GM18498 (cell line): ENCODE results near the gene SDK1.

ENCODE experiments used
- ATAC-seq: cut with Tn5 transposase; IDR thresholded peaks from one replicate; pipeline ENCODE4 v1.9.1; 2021; ENCODE audit warnings: mild to moderate bottlenecking, moderate library complexity; ENCODE audit not compliant: unreplicated experiment

The SDK1 gene

DNA sequence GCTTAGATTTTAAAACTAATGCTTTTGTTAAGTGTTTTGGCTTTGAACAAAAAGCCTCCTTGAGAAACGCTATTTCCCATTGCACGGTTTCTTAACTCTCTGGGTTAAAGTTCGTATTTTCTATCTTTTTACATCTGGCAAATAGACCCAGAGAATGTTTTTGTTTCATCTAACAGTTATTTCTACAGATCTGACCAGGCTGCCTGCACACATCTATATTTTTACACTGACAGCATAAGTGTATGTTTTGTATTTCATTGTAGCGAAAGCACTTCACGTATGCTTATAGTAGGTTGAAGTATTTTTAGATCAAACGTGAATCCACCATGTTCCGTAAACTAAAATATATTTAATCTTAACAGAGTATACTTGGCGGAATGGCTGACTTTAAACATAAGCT lies 477.3 kb downstream of the SDK1 start:
- ATAC-seq = no peak

DNA sequence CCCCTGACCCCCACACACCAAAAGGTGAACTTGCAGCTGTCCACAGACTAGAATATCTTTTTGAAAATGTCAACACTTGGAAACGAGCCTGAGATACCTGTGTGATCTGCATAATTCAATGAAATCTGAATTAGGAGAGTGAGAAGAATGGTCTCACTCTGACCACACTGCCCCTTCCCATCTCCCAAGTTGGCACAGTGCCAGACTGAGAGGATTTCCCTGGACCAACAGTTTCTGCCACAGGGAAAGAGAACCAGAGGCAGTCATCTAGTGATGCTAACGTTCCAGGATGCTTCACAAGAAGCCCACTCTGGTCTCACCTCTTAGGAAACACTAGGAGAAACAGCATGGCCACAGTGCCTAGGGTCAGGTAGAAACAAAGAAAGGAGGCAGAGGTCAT lies 479.0 kb downstream of the SDK1 start:
- no peak for ATAC-seq

DNA sequence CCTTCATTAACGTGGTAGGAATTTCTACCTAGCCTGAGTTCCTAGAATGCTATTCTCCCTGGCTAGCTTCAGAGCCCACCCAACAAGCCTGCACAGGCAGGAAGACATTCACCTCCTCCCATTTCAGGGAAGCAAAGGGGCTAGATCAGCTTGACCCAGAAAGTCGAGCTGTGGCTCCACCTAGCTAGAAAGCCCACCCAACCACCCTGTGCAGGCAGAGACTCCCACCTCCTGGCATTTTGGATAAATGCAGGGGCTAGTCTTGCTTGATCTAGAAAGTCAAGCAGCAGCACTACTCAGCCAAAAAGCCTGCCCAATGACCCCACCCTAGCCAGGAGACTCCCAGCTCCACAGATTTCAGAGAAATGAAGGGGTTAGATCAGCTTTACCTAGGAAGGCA lies 479.5 kb downstream of the SDK1 start:
- ATAC-seq = no peak

DNA sequence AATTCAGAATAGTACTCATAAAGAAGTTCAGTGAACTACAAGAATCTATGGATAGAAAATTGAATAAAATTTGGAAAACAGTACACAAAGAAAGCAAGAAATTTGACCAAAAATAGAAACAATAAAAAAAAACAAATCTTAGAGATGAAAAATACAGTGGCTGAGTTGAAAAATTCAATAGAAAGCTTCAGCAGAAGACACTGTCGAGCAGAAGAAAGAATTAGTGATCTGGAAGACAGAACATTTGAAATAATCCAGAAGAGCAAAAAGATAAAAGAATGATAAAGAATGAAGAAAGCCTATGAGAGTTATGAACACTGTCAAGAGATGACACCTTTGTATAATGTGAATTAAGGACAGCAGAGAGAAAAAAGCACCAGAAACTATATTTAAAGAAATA lies 480.6 kb downstream of the SDK1 start:
- ATAC-seq = no peak

DNA sequence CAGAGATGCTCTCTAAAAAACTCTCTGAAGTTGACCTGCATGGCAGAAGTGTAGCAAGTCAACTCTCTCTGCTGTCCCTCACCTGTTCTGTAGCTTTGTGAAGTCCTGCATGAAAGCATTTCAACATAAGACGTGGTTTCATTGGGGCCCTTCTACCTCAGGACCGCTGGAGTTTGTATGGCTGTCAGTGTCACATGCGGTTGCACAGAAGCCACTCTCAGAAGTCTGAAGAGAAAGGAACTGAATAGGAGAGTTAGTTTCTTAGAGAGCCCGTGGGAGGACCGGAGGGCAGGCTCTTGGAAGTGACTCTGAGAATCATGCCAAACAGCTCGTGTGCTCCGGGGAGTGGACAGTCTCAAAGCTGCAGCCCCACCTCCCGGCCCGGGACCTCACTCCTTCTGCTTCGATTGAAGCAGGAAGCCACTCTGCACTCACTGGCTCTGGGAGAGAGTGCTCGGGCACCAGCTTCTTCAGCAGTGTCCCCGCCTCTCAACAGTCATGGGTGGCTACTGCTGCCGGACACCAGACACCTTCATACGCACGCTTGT lies 486.7 kb downstream of the SDK1 start:
- ATAC-seq = no peak

DNA sequence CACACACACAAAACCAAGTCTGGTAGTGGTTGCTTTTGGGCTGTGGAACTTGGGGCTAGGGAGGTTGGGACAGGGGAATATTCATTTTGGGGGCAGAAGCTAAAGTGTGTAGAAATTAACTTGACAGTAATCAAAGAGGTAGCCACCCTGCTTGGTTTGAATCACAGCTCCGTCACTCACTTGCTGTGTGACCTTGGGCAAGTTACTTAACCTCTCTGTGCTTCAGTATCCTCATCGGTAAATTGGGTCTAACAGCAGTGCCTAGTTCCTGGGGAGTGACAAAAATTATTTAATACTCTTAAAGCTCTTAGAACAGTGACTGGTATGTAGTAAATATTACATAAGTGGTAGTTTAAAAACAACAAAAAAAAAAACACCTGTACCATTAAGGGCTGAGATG lies 489.8 kb downstream of the SDK1 start:
- ATAC-seq = no peak

DNA sequence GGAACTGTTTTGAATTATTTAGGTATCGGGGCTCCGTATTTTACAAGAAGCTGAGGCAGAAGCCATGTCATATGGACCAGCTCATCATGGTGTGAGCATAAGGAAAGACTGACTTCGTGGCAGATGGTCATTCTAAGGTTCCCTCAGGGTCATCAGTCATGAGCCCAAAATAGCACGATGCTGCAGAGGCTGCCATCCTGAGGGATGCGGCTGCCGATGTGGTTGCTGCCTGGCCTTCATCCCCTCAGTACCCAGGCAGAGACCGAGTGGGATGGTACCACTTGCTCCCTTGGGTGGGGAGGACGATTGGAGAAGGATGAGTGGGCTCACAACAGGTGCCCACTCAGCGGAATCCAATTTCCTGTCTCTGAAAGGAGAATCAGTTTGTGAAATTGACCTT lies 490.3 kb downstream of the SDK1 start:
- ATAC-seq = no peak

DNA sequence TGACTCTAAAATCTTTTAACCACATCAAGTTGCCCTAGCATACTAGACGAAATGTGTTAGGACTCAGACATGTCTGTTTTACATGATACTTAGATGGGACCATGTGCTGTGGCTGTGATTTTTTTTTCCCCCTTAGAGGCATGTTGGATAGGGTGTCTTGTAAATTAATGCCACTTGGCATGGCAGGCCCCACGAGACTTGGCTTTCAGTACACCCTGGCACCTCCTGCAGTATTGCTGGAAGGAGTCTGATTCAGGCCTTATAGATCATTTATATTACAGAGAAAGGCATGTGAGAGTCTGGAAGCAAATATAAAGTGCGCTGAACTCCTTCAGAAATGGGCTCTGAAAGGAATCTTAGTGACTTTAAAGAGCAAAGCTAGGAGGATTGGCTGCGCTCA lies 494.1 kb downstream of the SDK1 start:
- ATAC-seq = no peak

DNA sequence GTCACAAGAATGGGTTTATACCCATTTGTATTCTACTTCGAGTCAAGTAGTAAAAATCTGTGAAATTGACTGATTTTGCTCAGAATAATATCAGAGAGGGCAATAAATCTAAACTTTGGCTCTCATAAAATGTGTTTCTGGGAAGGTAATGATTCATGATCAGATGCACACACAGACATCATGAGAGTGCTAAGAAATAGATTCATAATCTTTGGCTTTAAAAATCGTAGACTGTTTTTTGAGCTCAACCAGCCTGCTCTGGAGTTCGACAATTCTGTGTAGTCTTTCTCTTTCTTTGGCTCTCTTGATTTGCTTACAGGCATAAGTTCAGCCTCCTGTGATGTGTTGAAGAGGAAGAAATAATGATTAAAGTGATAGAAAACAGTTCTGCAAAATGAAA lies 494.7 kb downstream of the SDK1 start:
- no peak for ATAC-seq

DNA sequence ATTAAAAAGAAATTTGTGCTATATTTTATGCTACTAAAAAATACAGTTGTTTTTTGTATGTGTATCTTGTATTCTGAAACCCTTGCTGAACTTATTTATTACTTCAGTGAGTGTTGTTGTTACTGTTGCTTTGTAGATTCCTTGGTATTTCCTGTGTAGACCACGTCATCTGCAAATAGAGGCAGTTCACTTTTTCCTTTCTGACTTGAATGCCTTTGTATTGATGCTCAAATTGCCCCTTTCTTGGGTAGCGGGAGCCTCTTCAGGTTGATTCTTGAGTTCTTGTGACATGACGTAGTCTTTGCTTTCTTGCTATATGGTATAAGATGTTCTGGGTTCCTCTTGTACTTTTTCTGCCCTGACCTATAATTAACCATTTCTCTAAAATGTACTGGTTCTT lies 504.1 kb downstream of the SDK1 start:
- no peak for ATAC-seq

DNA sequence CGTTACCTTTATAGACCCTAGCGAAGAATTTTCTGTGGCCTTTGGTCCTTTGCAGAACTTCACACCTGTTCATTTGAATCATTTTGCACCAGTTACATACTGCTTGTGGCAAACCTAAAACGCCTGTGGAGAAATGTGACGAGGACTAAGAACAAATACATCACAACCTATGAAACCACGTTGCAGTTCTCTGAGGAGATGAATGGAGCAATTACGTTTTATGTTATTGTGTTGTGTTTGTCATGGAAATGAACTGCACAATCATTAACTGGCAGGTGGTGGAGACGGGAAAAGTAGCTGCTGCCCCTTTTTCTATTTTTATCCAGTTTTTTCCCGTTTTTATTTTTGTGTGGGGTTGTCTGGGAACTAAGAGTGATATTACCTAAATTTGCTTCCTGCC lies 505.5 kb downstream of the SDK1 start:
- ATAC-seq = no peak

DNA sequence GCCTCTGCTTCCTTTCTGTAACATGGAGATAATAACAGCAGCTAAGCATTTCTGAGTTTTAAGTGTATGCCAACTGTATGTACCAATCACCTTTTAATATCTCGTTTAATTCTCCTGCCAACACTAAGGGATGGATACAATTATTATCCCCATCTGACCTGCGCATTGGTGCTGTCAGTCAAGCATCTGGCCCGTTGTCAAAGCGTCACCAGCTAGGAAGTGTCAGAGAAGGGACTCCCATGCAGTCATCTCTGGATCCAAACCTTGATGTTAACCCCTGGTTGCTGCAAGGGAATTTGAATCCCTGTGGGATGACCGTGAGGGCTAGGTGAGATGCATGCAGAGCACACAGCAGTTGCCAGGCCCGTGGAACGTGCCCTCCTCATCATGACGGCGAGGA lies 506.8 kb downstream of the SDK1 start:
- no peak for ATAC-seq

DNA sequence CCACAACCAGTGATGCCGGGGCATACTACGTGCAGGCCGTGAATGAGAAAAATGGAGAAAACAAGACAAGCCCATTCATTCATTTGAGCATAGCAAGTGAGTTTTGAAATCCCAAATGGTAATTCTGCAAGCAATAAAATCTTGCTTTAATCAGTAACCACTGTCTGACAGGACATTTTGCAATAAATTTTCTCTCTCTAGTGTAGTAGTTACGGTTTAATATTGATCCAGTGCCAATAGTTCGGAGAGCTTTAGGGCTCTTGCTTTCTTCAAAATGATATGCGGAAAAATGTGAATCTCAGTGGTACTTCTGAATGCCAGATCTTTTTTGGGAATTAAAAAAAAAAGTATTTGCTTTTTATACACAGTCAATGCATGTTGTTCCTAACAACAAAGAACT lies 520.4 kb downstream of the SDK1 start:
- no peak for ATAC-seq

DNA sequence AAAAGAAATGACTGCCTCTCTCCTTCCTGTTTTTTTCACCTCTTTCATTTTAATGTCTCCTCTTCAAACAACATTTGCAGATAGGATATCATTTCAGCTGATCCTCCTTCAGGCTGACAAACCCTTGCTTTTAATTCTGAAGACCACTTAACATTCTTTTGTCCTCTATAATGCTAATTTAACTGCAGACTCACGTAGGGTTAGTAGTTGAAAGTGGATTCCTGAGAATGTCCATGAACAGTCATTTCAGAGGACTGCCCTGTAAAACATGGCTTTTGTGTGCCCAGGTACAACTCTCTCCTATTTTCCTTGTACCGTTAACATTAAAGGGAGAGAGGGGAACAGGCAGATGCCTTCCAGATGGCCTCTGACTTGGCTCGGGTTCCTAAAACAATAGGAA lies 524.4 kb downstream of the SDK1 start:
- ATAC-seq = no peak

DNA sequence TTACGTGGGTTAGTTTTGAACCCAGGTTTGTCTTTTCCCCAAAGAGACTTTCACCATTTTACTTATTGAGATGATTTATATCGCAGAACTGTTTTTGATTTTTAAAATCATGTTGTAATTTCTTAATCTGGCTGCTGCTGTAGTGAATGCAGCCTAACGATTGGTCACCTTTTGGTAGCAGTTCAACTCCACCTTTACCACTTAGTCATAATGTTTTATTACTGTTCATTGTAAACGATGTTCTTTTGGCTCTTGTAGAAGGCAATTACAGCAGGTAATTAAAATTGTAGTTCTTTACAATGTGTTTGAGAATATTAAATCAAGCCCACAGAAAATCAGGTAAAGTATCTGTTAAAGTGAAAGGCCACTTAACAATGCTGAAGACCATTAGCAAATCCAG lies 531.1 kb downstream of the SDK1 start:
- ATAC-seq = no peak

DNA sequence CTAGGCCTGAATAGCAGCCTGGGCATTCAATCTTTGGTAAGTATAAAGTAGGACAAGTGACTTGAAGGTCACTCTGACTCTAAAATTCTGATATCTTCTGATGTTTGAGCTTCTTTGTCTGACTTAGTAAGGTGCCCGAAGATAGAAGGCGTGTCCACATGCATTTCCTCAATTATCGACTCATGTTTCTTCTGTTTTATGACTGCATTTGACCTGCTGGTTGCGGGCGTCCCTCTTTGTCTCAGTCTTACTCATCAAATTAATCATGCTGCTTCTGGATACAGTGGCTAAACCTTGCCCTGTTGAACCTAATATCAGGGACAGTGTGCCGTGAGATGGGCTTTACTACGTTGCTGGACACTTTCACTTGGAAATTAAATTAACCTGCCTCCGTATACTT lies 534.1 kb downstream of the SDK1 start:
- no peak for ATAC-seq

DNA sequence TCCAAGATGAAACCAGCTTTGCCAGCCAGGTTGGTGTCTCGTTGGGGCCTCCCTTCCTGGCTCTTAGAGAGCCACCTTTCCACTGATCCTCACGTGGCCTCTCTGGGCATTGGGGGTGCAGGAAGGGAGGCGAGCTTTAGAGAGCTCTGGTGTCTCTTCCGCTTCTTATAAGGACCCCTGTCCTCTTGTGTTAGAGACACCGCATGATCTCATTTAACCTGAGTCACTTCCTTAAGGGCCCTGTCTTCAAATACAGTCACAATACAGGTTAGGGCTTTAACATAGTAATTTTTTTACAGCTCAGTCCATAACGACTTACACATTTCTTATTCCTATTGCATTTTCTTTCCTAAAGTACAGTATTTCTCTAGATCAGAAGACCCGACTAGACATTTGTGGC lies 535.8 kb downstream of the SDK1 start:
- no peak for ATAC-seq

DNA sequence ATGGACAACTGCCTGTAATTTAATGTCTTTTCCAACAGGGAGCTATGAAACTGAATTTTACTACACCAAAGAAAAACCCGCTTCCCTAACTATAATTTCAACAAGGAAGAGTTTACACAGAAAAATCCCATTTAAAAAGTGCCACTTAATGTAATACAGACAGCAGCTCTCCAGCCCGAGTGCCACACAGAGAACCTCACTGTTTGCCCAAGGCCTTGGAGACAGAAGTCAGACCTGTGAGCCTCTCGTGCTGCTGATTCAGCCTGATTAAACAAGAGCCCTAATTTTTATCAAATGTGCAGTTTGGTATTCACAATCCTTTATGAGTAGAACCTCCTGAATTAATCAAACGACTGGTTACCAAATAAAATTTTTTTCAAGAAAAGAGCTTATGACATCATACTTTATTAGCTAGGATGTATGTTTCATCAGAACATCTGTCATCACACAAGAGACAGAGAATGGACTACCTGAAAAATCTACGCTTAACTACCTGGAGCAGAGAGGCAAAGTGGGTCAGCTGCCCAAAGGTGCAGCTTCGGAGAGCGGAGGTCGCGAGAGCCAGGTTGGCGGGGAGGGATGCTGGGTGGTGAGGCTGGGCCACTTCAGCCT lies 543.6 kb downstream of the SDK1 start:
- ATAC-seq = no peak

DNA sequence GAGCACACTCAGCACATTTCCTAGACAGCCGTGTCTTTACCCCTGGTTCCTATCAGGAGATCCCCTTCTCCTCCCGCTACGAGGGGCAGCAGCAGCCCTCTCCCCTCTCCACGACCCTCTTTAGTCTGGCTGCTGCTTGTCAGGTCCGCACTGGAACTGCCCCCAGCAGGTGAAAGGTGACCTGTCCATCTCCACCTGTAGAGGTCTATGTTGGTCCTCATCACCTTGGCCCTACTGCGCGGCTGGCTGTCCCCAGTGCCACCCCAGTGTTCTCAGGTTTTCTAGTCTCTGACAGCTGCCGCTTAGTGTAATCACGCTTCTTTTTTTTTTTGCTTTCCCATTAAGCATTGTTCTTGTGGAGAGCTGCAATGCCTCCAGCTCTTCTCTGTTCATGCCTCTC lies 545.7 kb downstream of the SDK1 start:
- no peak for ATAC-seq

DNA sequence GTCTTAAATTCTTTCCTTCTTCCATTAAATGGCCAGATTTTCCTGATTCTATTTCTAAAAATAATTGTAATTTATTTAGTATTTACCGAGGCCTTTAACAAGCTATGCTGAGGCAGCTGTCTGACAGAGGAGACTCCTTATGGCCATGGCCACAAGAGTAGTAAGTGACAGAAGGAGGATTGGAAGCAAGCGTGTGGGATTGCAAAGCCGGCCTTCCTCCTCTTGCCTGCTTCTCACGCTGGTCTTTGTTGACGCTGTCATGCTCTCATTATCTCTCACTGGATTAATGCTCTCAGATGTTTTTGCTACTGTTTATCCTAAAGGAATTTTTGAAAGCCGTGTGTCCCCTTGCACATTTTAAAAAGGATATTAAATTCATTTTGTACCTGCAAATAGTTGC lies 546.3 kb downstream of the SDK1 start:
- ATAC-seq = no peak

DNA sequence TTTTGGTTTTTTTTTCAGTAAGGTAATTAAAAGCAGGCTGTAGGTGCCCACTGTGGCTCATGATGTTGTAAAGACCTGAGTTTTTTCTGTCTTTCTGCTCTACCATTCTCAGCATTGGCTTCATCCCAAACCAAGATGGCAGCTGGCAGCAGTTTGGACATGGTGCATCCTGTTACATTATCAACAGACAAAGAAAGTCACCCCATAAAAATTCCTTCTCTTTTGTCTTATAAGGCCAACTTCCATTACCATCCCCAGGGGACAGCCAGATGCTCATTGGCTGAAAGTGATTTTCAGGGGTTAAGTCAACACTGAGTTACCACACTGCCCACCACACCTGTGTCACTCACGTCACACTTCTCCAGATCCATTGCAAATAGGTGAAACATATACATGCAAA lies 558.4 kb downstream of the SDK1 start:
- ATAC-seq = no peak

DNA sequence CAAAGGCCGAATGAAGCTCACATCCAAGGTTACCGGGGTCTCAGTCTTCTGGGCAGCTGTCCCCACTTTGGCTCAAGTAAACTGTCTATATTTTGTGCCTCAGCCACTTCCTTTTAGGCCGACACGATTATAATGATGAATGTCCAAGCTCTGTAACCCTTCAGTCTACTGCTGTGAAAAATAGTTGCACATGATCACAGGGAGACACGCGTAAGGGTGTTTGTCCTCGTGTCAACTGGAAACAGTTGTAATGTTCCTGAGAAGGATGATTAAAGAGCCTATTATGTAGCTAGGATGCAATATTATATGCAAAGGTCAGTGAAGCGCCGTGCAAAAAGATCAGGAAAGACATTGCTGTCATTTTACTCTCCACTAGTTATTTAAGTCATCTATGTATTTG lies 559.9 kb downstream of the SDK1 start:
- no peak for ATAC-seq

DNA sequence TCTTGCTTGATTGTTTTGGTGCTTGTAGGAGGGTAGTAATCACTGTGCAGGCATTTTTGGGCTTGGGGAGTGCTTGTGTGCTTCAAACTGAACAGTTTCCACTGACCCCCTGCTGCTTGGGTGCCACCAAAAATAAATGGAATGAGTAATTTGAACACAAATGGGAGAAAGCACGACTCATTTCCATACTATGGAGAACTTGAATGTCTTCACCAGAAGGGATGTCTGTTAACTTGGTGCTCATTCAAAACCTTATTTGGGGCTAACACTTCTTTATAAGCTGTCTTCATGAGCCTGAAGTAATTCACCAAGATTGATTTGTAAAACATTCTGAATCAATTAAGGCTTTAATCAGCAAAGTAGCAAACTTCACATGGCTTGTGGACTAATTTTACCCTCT lies 560.3 kb downstream of the SDK1 start:
- ATAC-seq = no peak
